ENCODE measurements around the gene PRPSAP2.
"Not testable (repeated sequence)": the region's sequence is repeated elsewhere in the genome, so short reads cannot be mapped to it uniquely, and the experiment has no call there.

- not testable (repeated sequence) for TF ChIP-seq EP300 (IDR thresholded peaks at IDR 0.05; ENCODE audit: borderline replicate concordance in 1 of 2, low read depth in 2 of 2, low read length in 2 of 2); CHD2 (IDR thresholded peaks at IDR 0.05; ENCODE audit: low read length); JUN (IDR thresholded peaks at IDR 0.05; ENCODE audit: low read depth, low read length)
These were observed 42.0 kb upstream of the PRPSAP2 start for GRCh38 chr17:18815924-18816323.

Measured in H1 (cell line).